IMR-90 (cell line): ENCODE data around the gene CLDN22. TPM values are rescaled to one million over a fixed set of nuclear protein-coding genes. Genes with fewer than 3 reads are reported as not detected.

Source experiments
- ATAC-seq: fragments of 200-7000 bp; cut with Tn5 transposase; 2 replicates; pipeline ENCODE4 v1.9.1; 2020; ENCODE audit warnings: low read depth, mild to moderate bottlenecking, moderate library complexity
- BruUV-seq: library from RNA; stranded (reverse); fragments of 400-500 nt; replicated peaks from 2 replicates; lab custom pipeline; 2021; lab: Mats Ljungman, UMichigan
- CTCF ChIA-PET: fragments of 300-600 bp; formaldehyde crosslinking; extraction: SDS; loops from one replicate; lab custom pipeline; 2021; ENCODE audit warnings: antibody characterized with exemption; lab: Yijun Ruan, JAX
- POLR2A ChIA-PET: fragments of 300-600 bp; sonication (Branson Sonifier 250); formaldehyde crosslinking; loops from one replicate; lab custom pipeline; 2022; ENCODE audit warnings: antibody characterized with exemption; ENCODE audit not compliant: unreplicated experiment; lab: Charles Lee
- DNase-seq: peaks from one replicate; pipeline ENCODE4 v3.0.0; 2013
- H2AFZ ChIP-seq: replicated peaks from 2 replicates; pipeline ENCODE3; 2013; ENCODE audit warnings: low read length, mild to moderate bottlenecking; ENCODE audit not compliant: poor library complexity
- H2AK5ac ChIP-seq: 2 replicates; pipeline ENCODE4 v1.6.1; 2013; ENCODE audit warnings: low read depth, low read length, inconsistent platforms
- H2AK9ac ChIP-seq: replicated peaks from 2 replicates; pipeline ENCODE3; 2013; ENCODE audit warnings: mild to moderate bottlenecking, low read depth, low read length, moderate library complexity; ENCODE audit not compliant: poor library complexity
- H2BK120ac ChIP-seq: 2 replicates; pipeline ENCODE4 v1.6.1; 2013; ENCODE audit warnings: low read depth, low read length, inconsistent platforms
- H2BK15ac ChIP-seq: 3 replicates; pipeline ENCODE4 v1.6.1; 2013; ENCODE audit warnings: low read depth, low read length, inconsistent platforms
- H2BK20ac ChIP-seq: 2 replicates; pipeline ENCODE4 v1.6.1; 2013; ENCODE audit warnings: low read depth, mild to moderate bottlenecking, inconsistent platforms, low read length, moderate library complexity
- H2BK5ac ChIP-seq: 2 replicates; pipeline ENCODE4 v1.6.1; 2013; ENCODE audit warnings: mild to moderate bottlenecking, low read depth, low read length, inconsistent platforms; ENCODE audit not compliant: poor library complexity, severe bottlenecking
- H3K14ac ChIP-seq: replicated peaks from 2 replicates; pipeline ENCODE4 v1.6.1; 2013; ENCODE audit warnings: low read depth, low read length, inconsistent platforms
- H3K18ac ChIP-seq: 2 replicates; pipeline ENCODE4 v1.6.1; 2013; ENCODE audit warnings: low read depth, low read length, control low read depth
- H3K23ac ChIP-seq: 2 replicates; pipeline ENCODE4 v1.6.1; 2013; ENCODE audit warnings: low read depth, low read length, inconsistent platforms
- H3K27ac ChIP-seq: 2 replicates; pipeline ENCODE4 v1.5.1; 2013; ENCODE audit warnings: mild to moderate bottlenecking, control low read depth, low read length; ENCODE audit not compliant: insufficient read depth
- H3K27me3 ChIP-seq: 2 replicates; pipeline ENCODE4 v1.6.1; 2013; ENCODE audit warnings: low read length; ENCODE audit not compliant: control insufficient read depth, insufficient read depth
- H3K36me3 ChIP-seq: 2 replicates; pipeline ENCODE4 v1.6.1; 2013; ENCODE audit warnings: low read length, mixed read lengths; ENCODE audit not compliant: control insufficient read depth, insufficient read depth
- H3K4ac ChIP-seq: 2 replicates; pipeline ENCODE4 v1.6.1; 2013; ENCODE audit warnings: low read depth, low read length, inconsistent platforms
- H3K4me1 ChIP-seq: 2 replicates; pipeline ENCODE4 v1.6.1; 2013; ENCODE audit warnings: low read length, mixed read lengths; ENCODE audit not compliant: control insufficient read depth, insufficient read depth
- H3K4me2 ChIP-seq: 2 replicates; pipeline ENCODE4 v1.6.1; 2013; ENCODE audit warnings: low read depth, mild to moderate bottlenecking, control low read depth, low read length, moderate library complexity
- H3K4me3 ChIP-seq: 2 replicates; pipeline ENCODE4 v1.5.1; 2013; ENCODE audit warnings: low read depth, mild to moderate bottlenecking, control low read depth, low read length, moderate library complexity; ENCODE audit not compliant: insufficient read depth
- H3K56ac ChIP-seq: 2 replicates; pipeline ENCODE4 v1.6.1; 2013; ENCODE audit warnings: low read length, inconsistent platforms; ENCODE audit not compliant: insufficient read depth; ENCODE audit errors: extremely low read depth
- H3K79me1 ChIP-seq, 2 experiments: 2 replicates each; pipeline ENCODE4 v1.6.1; 2013; ENCODE audit warnings: low read length in 2 of 2, inconsistent platforms in 1 of 2, low read depth in 1 of 2
- H3K9ac ChIP-seq: 2 replicates; pipeline ENCODE4 v1.6.1; 2013; ENCODE audit warnings: low read depth, low read length, control low read depth
- H3K9me1 ChIP-seq: 2 replicates; pipeline ENCODE4 v1.6.1; 2013; ENCODE audit warnings: low read length, inconsistent platforms; ENCODE audit not compliant: insufficient read depth
- H3K9me3 ChIP-seq: 2 replicates; pipeline ENCODE4 v1.6.1; 2013; ENCODE audit warnings: low read length; ENCODE audit not compliant: control insufficient read depth, insufficient read depth
- H4K20me1 ChIP-seq: 2 replicates; pipeline ENCODE4 v1.6.1; 2013; ENCODE audit warnings: low read length, inconsistent platforms; ENCODE audit not compliant: insufficient read depth
- H4K5ac ChIP-seq: 2 replicates; pipeline ENCODE4 v1.6.1; 2013; ENCODE audit warnings: mild to moderate bottlenecking, low read depth, low read length, control low read depth
- H4K8ac ChIP-seq, 2 experiments: 2 replicates each; pipeline ENCODE4 v1.6.1; 2013; ENCODE audit warnings: low read depth in 2 of 2, low read length in 2 of 2, control low read depth in 1 of 2, inconsistent platforms in 1 of 2
- H4K91ac ChIP-seq: 2 replicates; pipeline ENCODE4 v1.6.1; 2013; ENCODE audit warnings: low read depth, low read length, inconsistent platforms; ENCODE audit not compliant: insufficient read depth
- FOS ChIP-seq: fragments of 150-350 bp; IDR thresholded peaks from 2 replicates; pipeline ENCODE4 v1.6.1; 2016; ENCODE audit warnings: low read depth, low read length
- MXI1 ChIP-seq: IDR thresholded peaks from 2 replicates; pipeline ENCODE4 v1.6.1; 2012; ENCODE audit warnings: low read depth, mild to moderate bottlenecking, low read length, moderate library complexity, borderline replicate concordance
- SMC3 ChIP-seq: fragments of 150-350 bp; IDR thresholded peaks from 2 replicates; pipeline ENCODE4 v1.6.1; 2016; ENCODE audit warnings: low read depth, mild to moderate bottlenecking, antibody characterized with exemption, low read length, moderate library complexity
- WGBS, 2 experiments: methylation state at CpG; one replicate each; pipeline versions ENCODE4 v1.1.5 to v1.1.7; 2013; ENCODE audit warnings: missing lambda C conversion rate in 2 of 2; ENCODE audit not compliant: insufficient read length in 1 of 2; ENCODE audit errors: extremely low coverage in 2 of 2; 5-methylcytosine and 5-hydroxymethylcytosine counted together
- dilution Hi-C: fragments of 300-500 bp; cut with HindIII; formaldehyde crosslinking; loops from one replicate; pipeline ENCODE4 v1.14.3; 2018; ENCODE audit warnings: low sequenced_read_pairs; ENCODE audit not compliant: unreplicated experiment
- in situ Hi-C: fragments of 300-500 bp; cut with MboI; formaldehyde crosslinking; loops from 3 replicates; pipeline ENCODE4 v1.14.3; 2019; ENCODE audit warnings: low sequenced_read_pairs, inconsistent platforms, mixed read lengths
- intact Hi-C: fragments of 100-400 bp; cut with micrococcal nuclease; formaldehyde crosslinking; loops from 2 replicates; pipeline ENCODE4 v1.10.0; 2022
- polyA plus RNA-seq, 3 experiments: library from polyadenylated mRNA; depleted of rRNA; stranded (reverse); fragments of >200 nt; gene quantifications; 2 replicates each; pipeline ENCODE4 v1.2.3, GENCODE V29; 2012; ENCODE audit warnings: low replicate concordance in 1 of 3
- total RNA-seq: library from RNA; depleted of rRNA; stranded (reverse); fragments of >200 nt; gene quantifications from 2 replicates; pipeline ENCODE4 v1.2.3, GENCODE V29; 2012

The CLDN22 gene
- total and polyA plus RNA-seq, 2 of the 4 experiments (the other 2 are of a cell fraction), result not detected

- Histone ChIP-seq H2BK20ac (peak overlapping the region; percentile 62; the same call in 1 of the 2 replicates), H2AFZ (no peak overlapping the region), H3K4me2 (no peak overlapping the region), H3K9me1 (peaks cover 24% of the 10 kb centered on the region), H4K8ac (peak overlapping the region in 1 of 2 experiments; percentile 47; a peak in 1 of 4 replicates), H4K5ac (no peak overlapping the region; the same call in 1 of the 2 replicates), H3K56ac (no peak overlapping the region), H2AK9ac (peak overlapping the region; percentile 17), H2BK5ac (peak overlapping the region; percentile 24), H3K14ac (peak overlapping the region; percentile 52; the same call in 1 of the 2 replicates), H2BK15ac (no peak overlapping the region), H3K36me3 (peaks cover 45% of the 10 kb centered on the region), H4K91ac (peak overlapping the region; percentile 47; the same call in 1 of the 2 replicates), H3K23ac (peak overlapping the region; percentile 23; the same call in 1 of the 2 replicates), H3K18ac (no peak overlapping the region), H3K79me1 (peaks cover 0 to 19% of the 10 kb centered on the region in 2 experiments; a peak in 2 of 4 replicates), H2BK120ac (peak overlapping the region; percentile 27; the same call in 1 of the 2 replicates), H3K27ac (no peak overlapping the region), H3K9me3 (no peaks in the 10 kb centered on the region), H3K4ac (peak overlapping the region; percentile 61), H2AK5ac (peak overlapping the region; percentile 17; the same call in 1 of the 2 replicates), H4K20me1 (peaks cover 4% of the 10 kb centered on the region; the same call in 1 of the 2 replicates), H3K4me1 (peaks cover 13% of the 10 kb centered on the region), H3K4me3 (no peak overlapping the region), H3K27me3 (no peaks in the 10 kb centered on the region), H3K9ac (no peak overlapping the region)
- CTCF ChIA-PET, result no interaction called here
- in situ Hi-C loops (no loop called here), dilution Hi-C loops (no loop called here), intact Hi-C loops (loop anchor here (1.0 kb wide), 2 partner anchors 22 to 112 kb away; no protein-coding TSS in a partner anchor)
- ATAC-seq (no peak), DNase-seq (no peak)
- BruUV-seq, result no TSS peak
- 92% methylated on average over 6 of the region's 7 CpGs; no CpG with 5 or more reads in 1 of the 2 experiments for WGBS, 2 experiments
- POLR2A ChIA-PET, result no interaction called here
- no peak for TF ChIP-seq FOS
- TF ChIP-seq SMC3, result no peak
- no peak for TF ChIP-seq MXI1
Measured at GRCh38 chr4:183285886-183286285, 34.2 kb downstream of the CLDN22 start.
